ENCODE results near the gene SFXN5.

The SFXN5 gene

GRCh38 chr2:72897785-72898584 lies 173.5 kb downstream of the SFXN5 start:
- ChIA-PET CTCF (interaction anchor here (0.5 to 3.9 kb wide), 13 partner anchors 9 to 279 kb away, joined by 3 to 15 read pairs (median 3); partner anchors contain the start of genes EMX1 and SPR), POLR2A (interaction anchor here (0.7 kb wide), 1 partner anchor 21 kb away, joined by 3 read pairs; no protein-coding TSS in a partner anchor)
- Histone ChIP-seq H3K4me3 (ENCODE audit: low read depth, low read length) (no peak overlapping the region), H3K4me1 (ENCODE audit: control insufficient read depth, insufficient read depth, low read length) (no peaks in the 10 kb centered on the region), H3K36me3 (ENCODE audit: control insufficient read depth in 2 of 2, insufficient read depth in 1 of 2, low read length in 2 of 2) (no peaks in the 10 kb centered on the region), H3K27ac (ENCODE audit: extremely low read depth, low read depth, low read length) (no peak overlapping the region), H3K9me3 (ENCODE audit: control insufficient read depth, insufficient read depth, low read depth, low read length) (no peaks in the 10 kb centered on the region)
- no peak for TF ChIP-seq ZNF114 (tag by site-specific recombination; IDR thresholded peaks at IDR 0.05)
- no peak for TF ChIP-seq ZNF488 (tag by site-specific recombination; IDR thresholded peaks at IDR 0.05)
- TF ChIP-seq ZNF670 (tag by site-specific recombination; IDR thresholded peaks at IDR 0.05; ENCODE audit: low read depth), result no peak
- TF ChIP-seq ELK4 (IDR thresholded peaks at IDR 0.05; ENCODE audit: borderline replicate concordance, low read depth, low read length), result no peak
- no peak for TF ChIP-seq BCL11B (tag by site-specific recombination; IDR thresholded peaks at IDR 0.05; ENCODE audit: low read depth)
- TF ChIP-seq ZNF639 (tag by site-specific recombination; IDR thresholded peaks at IDR 0.05), result no peak
- TF ChIP-seq ZNF24 (tag by site-specific recombination; IDR thresholded peaks at IDR 0.05), result no peak
- TF ChIP-seq ZNF544 (tag by site-specific recombination; IDR thresholded peaks at IDR 0.05), result no peak
- TF ChIP-seq ZNF677 (tag by site-specific recombination; IDR thresholded peaks at IDR 0.05), result no peak
- TF ChIP-seq ZNF48 (tag by site-specific recombination; IDR thresholded peaks at IDR 0.05), result no peak
- TF ChIP-seq TSHZ1 (tag by site-specific recombination; IDR thresholded peaks at IDR 0.05; ENCODE audit: borderline replicate concordance), result no peak
- no peak for TF ChIP-seq ZFP3 (tag by site-specific recombination; IDR thresholded peaks at IDR 0.05; ENCODE audit: low read depth)
- no peak for TF ChIP-seq ZNF514 (tag by site-specific recombination; IDR thresholded peaks at IDR 0.05)

- Histone ChIP-seq H3K4me1 (ENCODE audit: control insufficient read depth, insufficient read depth, low read length) (no peaks in the 10 kb centered on the region), H3K27ac (ENCODE audit: extremely low read depth, low read depth, low read length) (no peak overlapping the region), H3K9me3 (ENCODE audit: control insufficient read depth, insufficient read depth, low read depth, low read length) (no peaks in the 10 kb centered on the region), H3K36me3 (ENCODE audit: control insufficient read depth in 2 of 2, insufficient read depth in 1 of 2, low read length in 2 of 2) (peaks cover 0 to 10% of the 10 kb centered on the region in 2 experiments; a peak in 1 of 3 replicates), H3K4me3 (ENCODE audit: low read depth, low read length) (no peak overlapping the region)
- POLR2A ChIA-PET, result interaction anchor here (0.6 kb wide), 1 partner anchor 78 kb away, joined by 3 read pairs; no protein-coding TSS in a partner anchor
- CTCF ChIA-PET, result interaction anchor here (0.5 to 8.1 kb wide), 5 partner anchors 9 to 320 kb away, joined by 3 to 168 read pairs (median 15); partner anchors contain the start of gene SPR
- TF ChIP-seq ZBTB44 (tag by site-specific recombination; IDR thresholded peaks at IDR 0.05) (no peak), GLIS1 (tag by site-specific recombination; IDR thresholded peaks at IDR 0.05) (no peak), ZNF473 (tag by site-specific recombination; IDR thresholded peaks at IDR 0.05) (no peak), SP2 (tag by site-specific recombination; IDR thresholded peaks at IDR 0.05) (no peak), ZNF610 (tag by site-specific recombination; IDR thresholded peaks at IDR 0.05; ENCODE audit: borderline replicate concordance) (no peak), ZNF354C (tag by site-specific recombination; IDR thresholded peaks at IDR 0.05; ENCODE audit: borderline replicate concordance, low read depth) (no peak), KLF10 (tag by site-specific recombination; IDR thresholded peaks at IDR 0.05) (no peak), ZBTB21 (tag by site-specific recombination; IDR thresholded peaks at IDR 0.05) (no peak), BCL11A (tag by site-specific recombination; IDR thresholded peaks at IDR 0.05; ENCODE audit: low read depth) (no peak), ZFP41 (tag by site-specific recombination; IDR thresholded peaks at IDR 0.05; ENCODE audit: borderline replicate concordance) (no peak), ZNF776 (tag by site-specific recombination; IDR thresholded peaks at IDR 0.05; ENCODE audit: borderline replicate concordance) (no peak), ZNF175 (tag by site-specific recombination; IDR thresholded peaks at IDR 0.05) (no peak), SCRT2 (tag by site-specific recombination; IDR thresholded peaks at IDR 0.05) (no peak), EGR2 (tag by site-specific recombination; IDR thresholded peaks at IDR 0.05; ENCODE audit: low read depth) (no peak)
Observed at GRCh38 chr2:72896446-72896845, 175.1 kb downstream of the SFXN5 start.

Data from HEK293 (cell line).